ENCODE data around the gene INPP5A. TPM values are rescaled to one million over a fixed set of nuclear protein-coding genes. Genes with fewer than 3 reads are reported as not detected.
"Not testable (repeated sequence)": the region's sequence is repeated elsewhere in the genome, so short reads cannot be mapped to it uniquely, and the experiment has no call there.

Gene INPP5A
- polyA plus RNA-seq, 3 donors: 31.5 to 35.4 (median 33.1) TPM

GRCh38 chr10:132752961-132753360, 215.4 kb downstream of the INPP5A start:
- no peak for DNase-seq

GRCh38 chr10:132753596-132753995, 216.0 kb downstream of the INPP5A start:
- no peak for DNase-seq

GRCh38 chr10:132754071-132754470, 216.5 kb downstream of the INPP5A start:
- no peak for DNase-seq

- no peak for DNase-seq
Observed at GRCh38 chr10:132755166-132755711, 217.7 kb downstream of the INPP5A start.

GRCh38 chr10:132756591-132756990, 219.0 kb downstream of the INPP5A start:
- no peak for DNase-seq

- no peak for DNase-seq
Observed at GRCh38 chr10:132757171-132757570, 219.6 kb downstream of the INPP5A start.

GRCh38 chr10:132758865-132759264, 221.3 kb downstream of the INPP5A start:
- DNase-seq: no peak

GRCh38 chr10:132761395-132762060, 223.9 kb downstream of the INPP5A start:
- no peak for DNase-seq

- DNase-seq: no peak
Observed at GRCh38 chr10:132762267-132762666, 224.7 kb downstream of the INPP5A start.

GRCh38 chr10:132763545-132763944, 226.0 kb downstream of the INPP5A start:
- no peak for DNase-seq

GRCh38 chr10:132764108-132764507, 226.5 kb downstream of the INPP5A start:
- DNase-seq: no peak

- DNase-seq: no peak
Observed at GRCh38 chr10:132765435-132765834, 227.8 kb downstream of the INPP5A start.

- no peak for DNase-seq
Observed at GRCh38 chr10:132766291-132766690, 228.7 kb downstream of the INPP5A start.

GRCh38 chr10:132768346-132769248, 231.0 kb downstream of the INPP5A start:
- DNase-seq: no peak

GRCh38 chr10:132770061-132771021, 232.8 kb downstream of the INPP5A start:
- DNase-seq: no peak

GRCh38 chr10:132772816-132773215, 235.2 kb downstream of the INPP5A start:
- DNase-seq: not testable (repeated sequence)

- DNase-seq: no peak
Observed at GRCh38 chr10:132774181-132774901, 236.8 kb downstream of the INPP5A start.

- no peak for DNase-seq
Observed at GRCh38 chr10:132774902-132775863, 237.6 kb downstream of the INPP5A start.

- no peak for DNase-seq
Observed at GRCh38 chr10:132776186-132776585, 238.6 kb downstream of the INPP5A start.

GRCh38 chr10:132776821-132777220, 239.2 kb downstream of the INPP5A start:
- no peak for DNase-seq
